Adipocyte (in vitro differentiated cells): ENCODE measurements around the gene MRGPRX2.

Experiments
- DNase-seq: peaks from one replicate; pipeline ENCODE4 v3.0.0-alpha.2; 2015; ENCODE audit warnings: low read depth
- H3K27me3 ChIP-seq: replicated peaks from 2 replicates; pipeline ENCODE4 v1.7.0; 2013; ENCODE audit warnings: mild to moderate bottlenecking, low read length, moderate library complexity; ENCODE audit not compliant: control insufficient read depth, insufficient read depth
- H3K36me3 ChIP-seq: 2 replicates; pipeline ENCODE4 v1.7.0; 2013; ENCODE audit warnings: low read length, mild to moderate bottlenecking, moderate library complexity; ENCODE audit not compliant: control insufficient read depth, insufficient read depth, severe bottlenecking
- H3K4me1 ChIP-seq: 2 replicates; pipeline ENCODE4 v1.7.0; 2013; ENCODE audit warnings: mild to moderate bottlenecking, low read length, moderate library complexity; ENCODE audit not compliant: control insufficient read depth, insufficient read depth
- H3K4me3 ChIP-seq: 2 replicates; pipeline ENCODE4 v1.7.0; 2013; ENCODE audit warnings: mild to moderate bottlenecking, low read length, moderate library complexity
- H3K9ac ChIP-seq: 2 replicates; pipeline ENCODE4 v1.7.0; 2013; ENCODE audit warnings: mild to moderate bottlenecking, low read length, moderate library complexity
- H3K9me3 ChIP-seq: 2 replicates; pipeline ENCODE4 v1.7.0; 2013; ENCODE audit warnings: mild to moderate bottlenecking, low read length, moderate library complexity; ENCODE audit not compliant: control insufficient read depth

MRGPRX2 gene

DNA sequence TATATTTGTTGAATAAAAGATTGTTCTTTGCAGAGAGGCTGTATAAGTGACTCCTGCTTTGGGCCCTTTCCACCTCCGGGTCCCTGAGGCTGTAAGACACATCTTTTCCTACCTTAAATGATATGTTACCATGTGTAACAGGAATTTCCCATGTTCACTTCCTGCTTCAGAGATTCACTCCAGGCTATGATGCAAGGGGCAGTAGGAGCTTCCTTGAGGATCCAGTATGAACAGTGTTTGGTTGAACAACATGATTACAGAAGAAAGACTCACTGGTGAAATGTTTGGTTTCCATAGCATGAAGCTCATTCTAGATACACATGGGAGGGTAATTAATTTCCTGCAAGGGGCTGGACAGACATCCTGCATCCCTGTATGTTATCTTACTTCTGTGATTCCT lies 30.8 kb upstream of the MRGPRX2 start:
- Histone ChIP-seq H3K36me3 (no peaks in the 10 kb centered on the region), H3K9ac (no peak overlapping the region), H3K27me3 (peaks cover 16% of the 10 kb centered on the region), H3K4me1 (no peaks in the 10 kb centered on the region), H3K4me3 (no peak overlapping the region), H3K9me3 (no peaks in the 10 kb centered on the region)
- no peak for DNase-seq

DNA sequence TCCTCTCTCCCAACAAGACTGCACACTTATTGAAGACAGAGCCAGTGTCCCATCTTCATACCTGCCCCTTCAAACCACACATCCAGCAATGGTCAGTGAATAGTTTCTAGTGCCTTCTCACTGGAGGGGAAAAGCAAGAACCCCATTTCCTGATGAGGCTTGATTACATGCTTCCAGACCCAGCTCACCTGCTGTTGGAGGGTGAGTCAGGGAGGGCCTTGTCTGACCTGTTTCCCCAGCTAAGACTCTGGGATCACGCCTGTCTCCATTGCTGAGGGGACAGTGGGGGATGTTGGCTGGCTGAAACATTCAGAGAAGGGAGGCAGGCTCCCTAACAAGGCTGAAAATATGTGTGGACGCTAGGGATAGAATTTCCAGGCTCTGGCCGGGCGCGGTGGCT lies 28.9 kb upstream of the MRGPRX2 start:
- no peaks in the 10 kb centered on the region for H3K4me1 ChIP-seq
- peaks cover 5% of the 10 kb centered on the region for H3K27me3 ChIP-seq
- H3K9me3 ChIP-seq: no peaks in the 10 kb centered on the region
- H3K9ac ChIP-seq: no peak overlapping the region
- no peak for DNase-seq
- H3K36me3 ChIP-seq: no peaks in the 10 kb centered on the region
- H3K4me3 ChIP-seq: no peak overlapping the region

DNA sequence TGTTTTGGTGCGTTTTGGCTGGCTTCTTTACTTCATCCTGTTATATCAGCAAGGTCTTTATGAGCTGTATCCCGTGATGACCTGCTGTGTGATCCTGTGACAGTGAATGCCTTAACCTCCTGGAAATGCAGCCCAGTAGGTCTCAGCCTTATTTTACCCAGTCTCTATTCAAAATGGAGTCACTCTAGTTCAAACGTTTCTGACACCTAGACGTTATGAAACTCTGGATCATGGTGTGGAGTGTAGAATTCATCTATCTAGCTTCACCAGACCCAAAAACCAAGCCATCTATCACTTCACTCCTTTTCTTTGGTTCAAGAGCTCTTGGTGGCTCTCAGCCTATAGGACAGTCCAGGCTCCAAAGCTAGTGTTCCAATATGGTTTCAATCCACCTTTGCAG lies 28.3 kb upstream of the MRGPRX2 start:
- Histone ChIP-seq H3K36me3 (no peaks in the 10 kb centered on the region), H3K27me3 (peaks cover 5% of the 10 kb centered on the region), H3K4me3 (no peak overlapping the region), H3K9me3 (no peaks in the 10 kb centered on the region), H3K4me1 (no peaks in the 10 kb centered on the region), H3K9ac (no peak overlapping the region)
- no peak for DNase-seq

DNA sequence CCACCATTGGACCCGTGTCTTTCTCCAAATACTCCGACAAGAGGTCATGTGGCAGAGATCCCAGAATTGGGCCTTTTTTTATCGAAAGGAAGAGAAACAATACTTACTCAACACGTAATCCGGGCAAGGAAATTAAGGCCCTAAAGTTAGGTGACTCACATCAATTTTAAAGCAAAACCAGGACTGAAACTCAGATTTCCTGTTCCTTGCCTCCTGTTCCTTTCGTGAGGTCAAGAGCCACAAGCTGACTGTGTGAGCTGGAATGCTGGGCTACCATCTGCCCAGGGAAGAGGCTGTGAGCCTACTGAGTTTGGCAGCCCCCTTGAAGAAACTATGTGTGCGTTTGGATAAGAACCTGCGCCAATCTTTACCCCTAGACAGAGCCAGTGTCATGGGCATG lies 27.1 kb upstream of the MRGPRX2 start:
- no peaks in the 10 kb centered on the region for H3K4me1 ChIP-seq
- H3K9me3 ChIP-seq: no peaks in the 10 kb centered on the region
- peaks cover 10% of the 10 kb centered on the region for H3K27me3 ChIP-seq
- no peak overlapping the region for H3K4me3 ChIP-seq
- no peak overlapping the region for H3K9ac ChIP-seq
- H3K36me3 ChIP-seq: no peaks in the 10 kb centered on the region
- peak; percentile 49 for DNase-seq

DNA sequence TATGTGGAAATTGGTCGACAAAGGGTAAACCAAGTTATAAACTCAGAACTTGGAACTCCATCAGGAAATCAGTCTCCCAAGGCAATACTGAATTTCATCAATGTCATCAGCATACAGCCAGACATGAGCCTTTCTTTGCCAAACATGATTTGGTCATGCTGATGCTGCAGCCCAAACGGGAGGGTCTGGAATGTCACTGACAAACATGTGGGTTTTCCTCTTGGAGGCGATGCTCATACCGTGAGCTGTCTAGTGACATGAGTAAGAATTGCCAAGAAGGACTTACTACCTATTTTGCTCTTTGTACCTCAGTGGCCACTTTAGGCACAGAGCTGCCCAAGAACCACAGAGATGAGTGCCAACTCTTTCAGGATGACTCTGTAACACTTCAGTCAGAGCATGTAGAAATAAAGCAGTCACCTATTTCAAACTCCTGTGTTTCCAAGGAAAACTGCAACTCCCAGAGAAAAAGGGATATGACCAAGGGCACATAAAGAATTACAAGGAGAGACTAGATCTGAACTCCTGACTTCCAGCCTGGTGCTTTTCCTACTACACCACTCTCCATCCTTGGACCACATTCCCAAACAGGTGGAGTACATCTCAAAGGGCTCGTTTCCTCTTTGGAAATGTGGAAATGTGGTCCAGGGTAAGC lies 24.3 kb upstream of the MRGPRX2 start:
- Histone ChIP-seq H3K9ac (no peak overlapping the region), H3K27me3 (peaks cover 7% of the 10 kb centered on the region), H3K4me3 (no peak overlapping the region), H3K9me3 (no peaks in the 10 kb centered on the region), H3K36me3 (no peaks in the 10 kb centered on the region), H3K4me1 (peaks cover 8% of the 10 kb centered on the region)
- DNase-seq: no peak

DNA sequence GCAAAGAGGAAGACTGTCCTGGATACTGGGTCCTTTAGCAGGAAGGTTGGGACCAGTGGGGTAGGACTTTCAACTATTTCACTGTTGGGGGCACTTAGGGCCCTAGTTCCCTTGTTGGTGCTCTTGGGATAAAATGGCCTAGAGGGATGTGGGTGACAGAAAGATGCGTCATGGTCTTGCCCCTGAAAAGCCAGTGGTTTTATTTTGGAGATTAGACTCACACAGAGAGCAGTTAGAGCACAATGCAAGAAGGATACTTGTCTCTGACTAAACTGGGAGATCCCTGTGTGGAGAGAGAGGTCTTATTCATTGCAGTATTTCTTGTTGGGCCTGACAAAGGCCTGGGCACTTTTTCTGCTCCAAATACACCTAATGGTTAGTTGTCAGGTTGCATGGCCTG lies 22.6 kb upstream of the MRGPRX2 start:
- no peak for DNase-seq

DNA sequence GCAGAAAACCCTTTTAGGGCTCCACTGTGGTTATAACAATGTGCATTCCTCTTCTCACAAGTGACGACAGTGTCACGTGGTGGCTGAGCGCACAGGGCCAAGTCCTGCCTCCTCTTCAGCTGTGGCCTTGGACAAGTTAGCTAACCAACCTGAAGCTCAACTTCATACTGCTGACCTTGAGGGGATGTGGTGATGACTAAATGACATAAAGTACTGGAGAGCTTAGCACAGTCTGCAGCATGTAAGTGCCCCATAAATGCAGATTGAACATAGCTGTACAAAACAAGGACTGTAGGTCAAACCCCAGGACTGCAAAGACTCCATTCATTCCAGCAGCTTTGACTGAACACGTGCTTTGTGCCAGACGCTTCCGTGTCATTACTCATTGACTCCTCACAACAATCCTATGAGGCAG lies 20.1 kb upstream of the MRGPRX2 start:
- no peak overlapping the region for H3K4me3 ChIP-seq
- no peaks in the 10 kb centered on the region for H3K36me3 ChIP-seq
- H3K9me3 ChIP-seq: no peaks in the 10 kb centered on the region
- no peak overlapping the region for H3K9ac ChIP-seq
- H3K27me3 ChIP-seq: peaks cover 7% of the 10 kb centered on the region
- DNase-seq: no peak
- peaks cover 48% of the 10 kb centered on the region for H3K4me1 ChIP-seq

More for the DNA sequence above, 22.6 kb upstream of the MRGPRX2 start:
- Histone ChIP-seq H3K4me3 (no peak overlapping the region), H3K27me3 (peaks cover 7% of the 10 kb centered on the region), H3K4me1 (peaks cover 23% of the 10 kb centered on the region), H3K36me3 (no peaks in the 10 kb centered on the region), H3K9me3 (no peaks in the 10 kb centered on the region), H3K9ac (no peak overlapping the region)

DNA sequence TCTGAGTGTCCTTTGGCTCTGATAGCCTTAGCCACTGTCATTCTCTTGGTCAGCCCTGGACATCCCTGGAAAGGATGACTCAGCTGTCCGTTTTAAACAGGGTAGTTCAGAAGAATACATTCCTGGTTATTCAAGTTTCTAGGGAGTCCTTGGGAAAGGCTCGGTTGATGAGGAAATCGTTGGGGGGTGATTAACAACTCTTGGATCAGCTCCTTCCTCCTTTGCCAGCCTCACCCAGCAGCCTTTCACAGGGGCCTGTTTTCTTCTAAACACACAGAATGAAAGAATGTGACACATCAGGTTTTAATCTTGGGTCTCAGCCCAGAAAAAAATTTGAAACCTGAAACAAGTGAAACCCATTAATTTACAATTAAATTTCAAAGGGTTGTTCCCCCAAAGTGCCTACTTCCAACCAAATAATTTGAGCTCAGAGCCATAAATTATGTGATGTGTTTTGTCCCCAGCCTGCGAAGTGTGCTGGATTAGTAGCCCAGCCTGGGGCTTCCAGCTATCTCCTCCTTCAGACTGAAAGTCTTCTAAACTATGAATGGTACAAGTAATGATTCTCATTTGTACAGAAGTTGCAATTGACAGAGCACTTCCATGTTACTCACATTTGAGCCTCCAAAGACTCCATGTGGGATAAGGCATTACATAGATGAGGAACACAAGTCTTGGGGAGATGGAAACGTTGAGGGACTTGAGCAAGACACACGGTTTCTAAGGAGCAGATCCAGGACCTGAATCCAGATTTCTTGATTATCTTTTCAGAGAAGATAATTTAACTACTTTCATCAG lies 19.3 kb upstream of the MRGPRX2 start:
- DNase-seq: peak; percentile 73
- H3K27me3 ChIP-seq: peaks cover 7% of the 10 kb centered on the region

DNA sequence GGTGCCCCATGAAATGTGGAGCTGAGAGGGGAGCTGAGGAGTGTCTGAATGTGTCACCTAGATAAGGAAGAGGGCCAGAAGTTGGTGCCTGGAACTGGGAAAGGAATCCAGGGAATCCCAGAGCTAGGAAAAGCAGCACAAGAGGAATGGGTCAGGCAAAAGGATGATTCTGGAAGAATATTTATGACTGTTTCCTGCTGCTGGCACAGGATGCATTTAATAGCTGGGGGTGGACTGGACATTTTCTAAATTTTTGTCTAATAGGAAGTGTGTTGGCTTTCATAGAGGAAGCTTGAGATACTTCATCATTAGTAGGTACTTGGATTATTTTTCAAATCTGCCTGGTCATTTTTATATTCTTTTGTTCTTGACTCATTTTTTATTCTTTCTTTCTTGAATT lies 17.4 kb upstream of the MRGPRX2 start:
- Histone ChIP-seq H3K9ac (no peak overlapping the region), H3K9me3 (no peaks in the 10 kb centered on the region), H3K4me3 (no peak overlapping the region), H3K27me3 (peaks cover 18% of the 10 kb centered on the region), H3K4me1 (peaks cover 52% of the 10 kb centered on the region), H3K36me3 (no peaks in the 10 kb centered on the region)
- DNase-seq: no peak

More for the DNA sequence above, 19.3 kb upstream of the MRGPRX2 start:
- Histone ChIP-seq H3K9ac (no peak overlapping the region), H3K4me1 (peaks cover 52% of the 10 kb centered on the region), H3K4me3 (no peak overlapping the region), H3K9me3 (no peaks in the 10 kb centered on the region), H3K36me3 (no peaks in the 10 kb centered on the region)

DNA sequence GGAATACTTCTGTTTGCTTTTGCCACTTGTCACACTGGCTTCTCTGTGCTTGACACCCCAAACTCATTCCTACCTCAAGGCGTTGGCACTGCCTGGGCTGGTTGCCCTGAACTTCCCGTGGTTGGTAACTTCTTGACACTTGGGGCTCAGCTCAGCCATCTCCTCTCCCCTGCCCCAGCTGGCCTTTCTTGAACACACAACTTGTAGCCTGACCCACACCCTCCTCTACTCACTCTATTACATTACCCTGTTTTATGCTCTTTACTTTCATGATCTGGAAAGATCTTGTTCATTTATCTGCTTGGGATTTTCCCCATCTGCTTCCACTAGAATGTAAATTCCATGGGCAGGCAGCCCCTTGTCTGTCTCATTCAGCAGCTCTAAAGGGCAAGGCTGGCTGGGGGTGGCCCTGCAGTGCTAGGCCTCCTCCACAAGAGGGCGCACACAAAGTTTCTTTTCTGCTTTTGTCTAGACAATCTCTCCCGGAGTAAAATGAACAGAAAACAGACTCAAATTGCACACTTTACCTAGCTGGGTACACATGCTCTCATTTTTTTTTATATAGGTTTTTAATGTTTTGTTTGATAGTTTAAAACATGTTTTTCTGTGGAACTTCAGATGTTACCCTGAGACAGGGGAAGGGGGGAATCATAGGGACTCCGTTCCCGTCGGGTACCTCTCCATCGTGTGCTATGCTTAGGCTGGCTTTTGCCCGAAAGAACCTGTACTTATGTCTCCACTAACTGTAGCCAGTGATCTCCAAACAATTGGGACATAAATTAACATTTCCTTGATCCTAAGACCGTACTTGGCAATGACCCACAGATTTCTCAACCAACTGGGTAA lies 16.4 kb upstream of the MRGPRX2 start:
- Histone ChIP-seq H3K27me3 (peaks cover 16% of the 10 kb centered on the region), H3K4me3 (no peak overlapping the region), H3K36me3 (no peaks in the 10 kb centered on the region), H3K9ac (no peak overlapping the region), H3K4me1 (peaks cover 52% of the 10 kb centered on the region), H3K9me3 (no peaks in the 10 kb centered on the region)
- peak; percentile 77 for DNase-seq

DNA sequence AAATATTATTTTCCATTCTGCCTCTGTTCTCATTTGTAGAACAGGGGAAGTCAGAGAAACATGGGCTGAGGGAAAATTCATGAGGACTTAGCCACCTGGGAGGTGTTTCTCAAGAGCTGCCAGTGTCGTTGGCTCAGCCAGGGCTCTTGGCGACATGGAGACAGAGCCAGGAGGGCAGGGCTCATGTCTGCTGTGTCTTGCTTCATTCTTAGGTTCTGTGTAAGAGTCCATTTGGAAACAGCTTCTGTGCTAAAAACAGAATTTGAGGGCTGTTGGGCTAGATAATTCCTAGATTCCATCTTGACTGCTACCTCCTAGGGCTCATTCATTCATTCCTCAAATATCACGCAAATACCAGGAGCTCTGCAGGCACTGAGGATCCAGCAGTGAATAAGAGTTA lies 15.1 kb upstream of the MRGPRX2 start:
- H3K27me3 ChIP-seq: peaks cover 16% of the 10 kb centered on the region
- DNase-seq: no peak
- no peak overlapping the region for H3K9ac ChIP-seq
- H3K4me1 ChIP-seq: peaks cover 52% of the 10 kb centered on the region
- H3K36me3 ChIP-seq: no peaks in the 10 kb centered on the region
- H3K4me3 ChIP-seq: no peak overlapping the region
- H3K9me3 ChIP-seq: no peaks in the 10 kb centered on the region
